ENCODE data around the gene DNAAF9. TPM values are rescaled to one million over a fixed set of nuclear protein-coding genes. Genes with fewer than 3 reads are reported as not detected.

Gene DNAAF9
- total and polyA plus RNA-seq, 12 donors: 6.4 to 32.2 (median 22.6) TPM

DNA sequence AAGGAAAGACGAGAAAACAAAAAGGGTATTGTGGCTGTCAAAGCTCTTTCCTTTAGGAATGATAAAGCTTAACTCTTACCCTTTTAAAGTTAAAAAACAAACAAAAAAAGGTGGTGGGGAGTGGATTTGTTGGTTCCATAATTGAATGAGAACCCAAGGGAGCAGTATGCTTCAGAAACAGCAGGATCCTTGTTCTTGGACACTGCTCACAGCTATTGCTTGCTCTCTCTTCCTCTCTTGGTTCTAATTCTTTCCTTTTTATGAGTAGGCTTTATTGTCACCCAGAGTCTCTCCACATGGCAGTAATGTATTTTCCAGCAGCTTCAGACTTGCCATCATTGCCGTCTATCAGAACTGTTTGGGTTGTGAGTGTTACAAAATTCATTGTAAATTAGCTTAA, 44.7 kb upstream of the DNAAF9 start:
- DNase-seq (no peak), ATAC-seq (no peak)
- Histone ChIP-seq H3K4me1 (no peaks in the 10 kb centered on the region), H3K9me3 (no peaks in the 10 kb centered on the region), H3K36me3 (no peaks in the 10 kb centered on the region), H3K4me3 (no peak overlapping the region), H3K27me3 (peaks cover 0 to 2% (median 0%) of the 10 kb centered on the region in 7 donors), H3K27ac (no peak overlapping the region)
- intact Hi-C loops (cut with DNase I): no loop called here
- WGBS, 2 donors: 66 to 73% methylated on average over 2 of the region's 2 CpGs
- TF ChIP-seq, protein P1, sequence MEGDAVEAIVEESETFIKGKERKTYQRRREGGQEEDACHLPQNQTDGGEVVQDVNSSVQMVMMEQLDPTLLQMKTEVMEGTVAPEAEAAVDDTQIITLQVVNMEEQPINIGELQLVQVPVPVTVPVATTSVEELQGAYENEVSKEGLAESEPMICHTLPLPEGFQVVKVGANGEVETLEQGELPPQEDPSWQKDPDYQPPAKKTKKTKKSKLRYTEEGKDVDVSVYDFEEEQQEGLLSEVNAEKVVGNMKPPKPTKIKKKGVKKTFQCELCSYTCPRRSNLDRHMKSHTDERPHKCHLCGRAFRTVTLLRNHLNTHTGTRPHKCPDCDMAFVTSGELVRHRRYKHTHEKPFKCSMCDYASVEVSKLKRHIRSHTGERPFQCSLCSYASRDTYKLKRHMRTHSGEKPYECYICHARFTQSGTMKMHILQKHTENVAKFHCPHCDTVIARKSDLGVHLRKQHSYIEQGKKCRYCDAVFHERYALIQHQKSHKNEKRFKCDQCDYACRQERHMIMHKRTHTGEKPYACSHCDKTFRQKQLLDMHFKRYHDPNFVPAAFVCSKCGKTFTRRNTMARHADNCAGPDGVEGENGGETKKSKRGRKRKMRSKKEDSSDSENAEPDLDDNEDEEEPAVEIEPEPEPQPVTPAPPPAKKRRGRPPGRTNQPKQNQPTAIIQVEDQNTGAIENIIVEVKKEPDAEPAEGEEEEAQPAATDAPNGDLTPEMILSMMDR (IDR thresholded peaks at IDR 0.05): no peak

DNA sequence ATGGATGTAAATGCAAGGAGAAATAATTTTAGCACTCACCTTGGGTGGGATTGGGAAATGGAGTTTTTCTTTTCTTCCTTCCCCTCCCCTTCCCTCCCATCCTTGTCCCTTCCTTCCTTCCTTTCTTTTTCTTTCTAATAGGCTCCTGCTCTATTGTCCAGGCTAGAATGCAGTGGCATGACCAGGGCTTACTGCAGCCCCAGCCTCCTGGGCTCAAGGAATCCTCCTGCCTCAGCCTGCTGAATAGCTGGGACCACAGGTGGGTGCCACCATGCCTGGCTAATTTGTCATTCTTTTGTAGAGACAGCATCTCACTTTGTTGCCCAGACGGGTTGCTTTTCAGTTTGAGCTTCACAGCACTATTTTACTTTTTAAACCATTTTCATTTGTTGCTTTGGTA, 41.9 kb upstream of the DNAAF9 start:
- ATAC-seq: no peak
- Histone ChIP-seq H3K36me3 (no peaks in the 10 kb centered on the region), H3K4me3 (no peak overlapping the region), H3K4me1 (no peaks in the 10 kb centered on the region), H3K27me3 (peaks cover 0 to 2% (median 0%) of the 10 kb centered on the region in 7 donors), H3K9me3 (no peaks in the 10 kb centered on the region), H3K27ac (no peak overlapping the region)
- 71 to 85% methylated on average over 1 of the region's 1 CpG for WGBS, 2 donors
- intact Hi-C loops (cut with DNase I): no loop called here
- TF ChIP-seq, protein P1 (IDR thresholded peaks at IDR 0.05): no peak
- DNase-seq: no peak

DNA sequence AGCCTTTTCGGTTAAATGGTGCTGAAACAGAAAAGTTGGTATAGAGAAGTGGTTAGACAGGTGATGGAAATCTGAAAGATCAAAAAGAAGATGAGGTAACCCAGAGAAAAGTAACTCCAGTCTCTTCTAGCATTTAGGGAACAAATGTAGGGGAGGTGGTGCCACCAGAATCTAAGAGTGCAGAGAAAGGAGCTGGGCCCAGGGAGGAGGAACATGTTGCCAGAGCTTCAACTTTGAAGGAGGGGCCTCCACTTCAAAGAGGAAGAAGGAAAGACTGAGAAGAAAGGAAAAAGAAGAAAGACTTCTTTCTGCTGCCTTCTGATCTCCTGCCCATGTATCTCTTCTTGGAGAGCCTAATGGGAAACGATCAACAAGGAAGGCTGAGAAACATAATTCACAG, 39.9 kb upstream of the DNAAF9 start:
- Histone ChIP-seq H3K36me3 (no peaks in the 10 kb centered on the region), H3K9me3 (no peaks in the 10 kb centered on the region), H3K27ac (no peak overlapping the region), H3K4me3 (no peak overlapping the region), H3K27me3 (peaks cover 0 to 2% (median 0%) of the 10 kb centered on the region in 7 donors), H3K4me1 (no peaks in the 10 kb centered on the region)
- intact Hi-C loops (cut with DNase I): no loop called here
- DNase-seq (no peak), ATAC-seq (no peak)
- TF ChIP-seq, protein P1 (IDR thresholded peaks at IDR 0.05): no peak
- WGBS, 2 donors: 79 to 86% methylated on average over 2 of the region's 2 CpGs

DNA sequence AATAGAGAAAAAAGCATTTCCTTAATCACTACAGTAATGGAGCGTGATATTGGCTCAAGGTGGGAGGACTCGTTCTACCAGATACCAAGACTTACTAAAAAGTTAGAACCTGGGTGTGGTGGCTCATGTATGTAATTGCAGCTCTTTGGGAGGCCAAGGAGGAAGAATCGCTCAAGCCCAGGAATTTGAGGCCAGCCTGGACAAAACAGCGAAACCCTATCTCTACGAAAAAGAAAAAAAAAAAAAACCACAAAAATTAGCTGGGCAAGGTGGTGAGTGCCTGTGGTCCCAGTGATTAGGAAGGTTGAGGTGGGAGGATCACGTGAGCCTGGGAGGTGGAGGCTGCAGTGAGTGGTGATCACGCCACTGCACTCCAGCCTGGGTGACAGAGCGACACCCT, 39.3 kb upstream of the DNAAF9 start:
- no peaks in the 10 kb centered on the region for H3K36me3 ChIP-seq
- no peaks in the 10 kb centered on the region for H3K9me3 ChIP-seq
- no peak overlapping the region for H3K27ac ChIP-seq
- TF ChIP-seq, protein P1 (IDR thresholded peaks at IDR 0.05): no peak
- WGBS, 2 donors: 91% methylated on average over 8 of the region's 8 CpGs
- H3K27me3 ChIP-seq: peaks cover 0 to 2% (median 0%) of the 10 kb centered on the region in 7 donors
- DNase-seq (no peak), ATAC-seq (no peak)
- no peak overlapping the region for H3K4me3 ChIP-seq
- no peaks in the 10 kb centered on the region for H3K4me1 ChIP-seq
- intact Hi-C loops (cut with DNase I): no loop called here
